Skin of body (tissue), 2 donors: ENCODE measurements around the gene ZNF638. TPM values are rescaled to one million over a fixed set of nuclear protein-coding genes. Genes with fewer than 3 reads are reported as not detected.
A peak's percentile ranks its signal among the peaks of the same experiment; 100 is the strongest.
"Not testable (repeated sequence)": the region's sequence is repeated elsewhere in the genome, so short reads cannot be mapped to it uniquely, and the experiment has no call there.

Experiments used
- DNase-seq: peaks from one replicate; lab custom pipeline; 2025; lab: John Stamatoyannopoulos, UW
- total RNA-seq: library from RNA; depleted of rRNA; stranded (reverse); fragments of >200 nt; gene quantifications from one replicate; pipeline ENCODE4 v1.2.3, GENCODE V29; 2014

ZNF638 gene, protein sequence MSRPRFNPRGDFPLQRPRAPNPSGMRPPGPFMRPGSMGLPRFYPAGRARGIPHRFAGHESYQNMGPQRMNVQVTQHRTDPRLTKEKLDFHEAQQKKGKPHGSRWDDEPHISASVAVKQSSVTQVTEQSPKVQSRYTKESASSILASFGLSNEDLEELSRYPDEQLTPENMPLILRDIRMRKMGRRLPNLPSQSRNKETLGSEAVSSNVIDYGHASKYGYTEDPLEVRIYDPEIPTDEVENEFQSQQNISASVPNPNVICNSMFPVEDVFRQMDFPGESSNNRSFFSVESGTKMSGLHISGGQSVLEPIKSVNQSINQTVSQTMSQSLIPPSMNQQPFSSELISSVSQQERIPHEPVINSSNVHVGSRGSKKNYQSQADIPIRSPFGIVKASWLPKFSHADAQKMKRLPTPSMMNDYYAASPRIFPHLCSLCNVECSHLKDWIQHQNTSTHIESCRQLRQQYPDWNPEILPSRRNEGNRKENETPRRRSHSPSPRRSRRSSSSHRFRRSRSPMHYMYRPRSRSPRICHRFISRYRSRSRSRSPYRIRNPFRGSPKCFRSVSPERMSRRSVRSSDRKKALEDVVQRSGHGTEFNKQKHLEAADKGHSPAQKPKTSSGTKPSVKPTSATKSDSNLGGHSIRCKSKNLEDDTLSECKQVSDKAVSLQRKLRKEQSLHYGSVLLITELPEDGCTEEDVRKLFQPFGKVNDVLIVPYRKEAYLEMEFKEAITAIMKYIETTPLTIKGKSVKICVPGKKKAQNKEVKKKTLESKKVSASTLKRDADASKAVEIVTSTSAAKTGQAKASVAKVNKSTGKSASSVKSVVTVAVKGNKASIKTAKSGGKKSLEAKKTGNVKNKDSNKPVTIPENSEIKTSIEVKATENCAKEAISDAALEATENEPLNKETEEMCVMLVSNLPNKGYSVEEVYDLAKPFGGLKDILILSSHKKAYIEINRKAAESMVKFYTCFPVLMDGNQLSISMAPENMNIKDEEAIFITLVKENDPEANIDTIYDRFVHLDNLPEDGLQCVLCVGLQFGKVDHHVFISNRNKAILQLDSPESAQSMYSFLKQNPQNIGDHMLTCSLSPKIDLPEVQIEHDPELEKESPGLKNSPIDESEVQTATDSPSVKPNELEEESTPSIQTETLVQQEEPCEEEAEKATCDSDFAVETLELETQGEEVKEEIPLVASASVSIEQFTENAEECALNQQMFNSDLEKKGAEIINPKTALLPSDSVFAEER (N-terminal part only)
- 257 TPM for total RNA-seq

DNA sequence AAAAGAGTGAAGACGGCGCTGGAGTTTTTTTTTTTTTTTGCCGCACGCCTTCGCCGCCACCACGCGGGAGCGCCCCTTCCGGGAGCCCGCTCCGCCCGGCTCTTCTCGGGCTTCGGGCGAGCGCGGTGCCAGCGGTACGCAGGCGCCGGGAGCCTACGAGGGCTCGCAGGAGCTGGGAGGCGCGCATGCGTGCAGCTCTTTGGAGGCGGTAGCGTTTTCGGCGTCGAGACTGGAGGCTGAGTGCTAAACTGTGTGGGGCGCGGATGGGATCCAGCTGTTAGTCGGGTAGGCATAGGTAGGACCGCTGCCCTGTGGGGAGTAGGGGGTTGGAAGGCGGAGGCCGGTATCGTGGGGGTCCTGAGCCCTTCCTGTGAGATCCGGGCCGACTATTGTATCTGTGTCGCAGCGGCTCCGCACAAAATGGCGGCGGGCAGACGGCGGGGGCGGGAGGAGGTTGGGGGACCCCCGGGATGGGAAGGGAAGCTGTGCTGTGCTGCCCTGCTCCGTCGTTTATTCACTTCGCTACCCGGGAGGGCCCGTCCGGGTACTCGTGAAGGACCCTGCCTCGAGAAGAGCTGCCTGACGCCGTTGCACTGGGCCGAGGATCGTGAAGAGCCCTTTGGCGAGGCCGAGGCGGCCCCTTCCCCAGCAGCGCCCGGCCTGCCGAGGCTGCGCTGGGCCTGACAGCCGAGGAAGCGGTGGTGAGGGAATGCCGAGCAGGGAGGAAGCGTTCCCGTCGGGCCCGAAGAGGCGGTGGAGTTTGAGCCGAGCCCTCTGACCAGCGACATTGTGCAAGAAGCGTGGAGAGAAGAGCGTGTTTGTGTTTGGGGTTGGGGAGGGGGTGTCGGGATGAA is at the start of gene ZNF638:
TSS of gene ZNF638 (plus strand) at position 202 of the 854 bp plus-strand sequence. CDS start 17,173 bp downstream, outside the sequence.
- peak; percentile 92 for DNase-seq

DNA sequence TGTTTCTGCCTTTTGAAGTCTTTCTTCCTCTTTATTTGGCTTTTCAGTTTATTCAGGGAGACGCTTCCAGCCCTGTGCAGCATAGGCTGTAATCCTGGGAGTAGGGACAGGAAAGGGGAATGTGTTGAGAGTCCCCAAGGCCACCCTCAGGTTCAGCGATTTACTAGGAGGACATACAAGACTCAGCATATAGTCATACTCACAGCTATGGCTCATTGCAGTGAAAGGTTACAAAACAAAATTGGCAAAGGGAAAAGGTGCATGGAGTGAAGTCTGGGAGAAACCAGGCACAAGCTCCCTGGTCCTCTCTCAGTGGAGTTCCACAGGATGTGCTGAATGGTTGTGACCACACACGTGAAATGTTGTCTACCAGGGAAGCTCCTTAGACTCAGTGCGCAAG is 49.6 kb upstream of the ZNF638 start:
- DNase-seq: no peak

DNA sequence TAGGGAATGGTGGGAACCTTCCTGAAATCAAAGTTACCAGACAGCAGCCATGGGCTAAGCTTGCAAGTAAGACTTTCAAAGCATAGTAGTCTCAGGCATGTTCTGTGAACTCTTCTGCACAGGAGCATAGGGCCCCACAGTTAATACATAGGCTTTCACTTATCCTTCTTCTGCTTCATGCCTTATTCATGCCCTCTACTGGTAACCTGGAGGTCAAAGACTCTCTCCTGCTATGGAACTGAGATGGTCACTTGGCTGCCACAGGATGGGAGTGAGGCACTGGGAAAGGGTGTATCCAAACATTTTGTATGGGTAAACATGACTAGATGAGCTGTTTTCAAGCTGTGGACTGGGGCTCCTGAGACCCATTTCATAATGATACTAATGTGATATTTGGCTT is 49.1 kb upstream of the ZNF638 start:
- DNase-seq: no peak

DNA sequence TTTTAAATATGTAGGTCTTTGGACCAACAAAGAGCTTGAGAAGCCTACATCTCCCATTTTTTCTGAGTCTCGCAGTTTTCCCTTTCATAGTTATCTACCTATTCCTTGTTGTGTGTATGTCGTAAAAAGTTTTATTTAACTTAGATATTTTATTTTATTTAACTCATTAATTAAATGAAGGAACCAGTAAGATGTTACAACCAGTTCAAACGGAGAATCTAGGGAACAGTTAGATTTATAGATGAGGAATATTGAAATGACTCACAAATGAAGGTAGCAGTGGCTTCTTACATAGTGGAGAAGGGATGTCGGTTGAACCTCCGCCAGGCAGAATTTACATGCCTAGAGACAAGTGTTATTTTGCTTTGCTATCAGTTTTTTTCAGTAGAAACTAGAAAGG is 48.5 kb upstream of the ZNF638 start:
- DNase-seq: no peak

DNA sequence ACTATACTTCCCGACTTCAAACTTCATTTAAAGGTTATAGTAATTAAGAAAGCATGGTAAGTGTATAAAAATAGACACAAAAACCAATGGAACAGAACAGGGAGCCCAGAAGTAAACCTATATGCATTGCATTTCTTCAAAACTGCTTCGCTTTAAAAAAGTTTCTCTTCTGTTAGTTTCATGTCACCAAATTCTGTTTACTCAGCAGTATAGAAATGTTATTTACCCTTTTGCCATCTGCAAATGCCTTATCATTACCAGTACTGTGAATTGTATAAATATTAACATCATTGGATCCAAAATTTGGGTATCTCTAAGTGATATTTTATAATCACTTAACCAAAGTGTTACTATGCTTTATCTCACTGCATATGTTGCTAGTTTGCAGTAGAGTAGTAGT is 45.9 kb upstream of the ZNF638 start:
- no peak for DNase-seq

DNA sequence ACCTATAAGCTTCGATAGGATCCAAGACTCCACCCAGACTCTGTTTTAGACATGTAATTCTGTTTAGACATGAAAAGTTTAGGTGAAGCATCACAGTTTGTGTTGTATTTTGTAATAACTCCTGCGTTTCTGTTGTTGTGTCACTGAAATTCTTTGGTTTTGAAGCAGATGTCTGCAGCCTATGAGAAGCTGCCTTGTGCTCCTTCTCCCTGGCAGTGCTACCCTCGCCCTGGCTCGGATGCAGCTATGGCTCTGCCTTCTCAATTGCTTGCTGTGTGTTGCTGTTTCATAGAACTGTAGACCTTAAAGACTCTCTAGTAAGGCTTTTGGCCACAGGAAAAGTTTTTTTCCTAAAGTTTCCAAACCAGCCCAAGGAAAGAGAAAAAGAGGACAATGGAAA is 40.2 kb upstream of the ZNF638 start:
- DNase-seq: no peak

DNA sequence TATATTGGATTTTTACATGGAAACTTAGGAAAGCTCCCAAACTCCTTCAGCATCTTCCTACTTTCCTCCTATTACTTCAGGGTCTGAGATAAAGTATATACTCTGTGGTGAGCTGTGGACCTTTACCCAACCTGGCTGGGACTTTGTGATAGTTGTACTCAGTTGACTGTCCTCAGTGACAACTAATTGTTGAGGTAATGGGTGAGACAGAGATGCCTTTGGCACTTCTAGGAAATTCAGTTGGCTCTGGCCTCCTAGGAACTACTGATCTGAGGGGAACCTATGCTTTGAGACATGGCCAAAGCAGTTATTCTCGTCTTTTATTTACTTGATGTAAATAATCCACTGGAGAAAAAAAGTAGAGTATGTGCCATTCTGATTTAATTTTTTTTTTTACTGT is 39.4 kb upstream of the ZNF638 start:
- no peak for DNase-seq

DNA sequence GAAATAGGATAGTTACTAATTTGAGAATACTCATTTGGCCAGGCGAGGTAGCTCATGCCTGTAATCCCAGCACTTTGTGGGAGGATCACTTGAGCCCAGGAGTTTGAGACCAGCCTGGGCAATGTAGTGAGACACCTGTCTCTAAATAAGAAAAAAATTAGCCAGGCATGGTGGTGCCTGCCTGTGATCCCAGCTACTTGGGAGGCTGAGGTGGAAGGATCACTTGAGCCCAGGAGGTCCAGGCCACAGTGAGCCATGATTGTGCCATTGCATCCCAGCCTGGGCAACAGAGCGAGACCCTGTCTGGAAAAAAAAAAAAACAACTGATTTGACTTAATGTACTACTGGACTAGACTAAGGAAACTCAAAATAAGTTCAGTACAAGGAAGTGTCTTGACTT is 32.7 kb upstream of the ZNF638 start:
- DNase-seq: no peak

DNA sequence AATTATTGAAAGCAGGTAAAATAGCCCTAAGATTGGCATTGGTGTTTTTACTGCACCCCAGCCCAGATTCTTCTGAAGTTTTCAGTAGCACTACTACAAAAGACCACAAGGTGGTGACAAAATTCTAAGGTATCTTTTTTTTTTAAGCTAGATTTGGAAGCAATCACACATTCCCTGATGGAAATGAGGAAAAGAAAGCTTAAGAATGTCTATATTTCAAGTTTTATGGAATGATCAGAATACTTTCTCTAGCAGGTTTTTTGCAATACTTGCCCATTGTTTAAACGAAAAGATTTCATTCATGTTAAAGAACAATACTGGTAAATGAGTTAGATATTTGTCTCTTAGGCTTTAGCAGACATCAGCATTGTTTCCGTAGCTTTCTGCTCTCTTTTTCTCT is 32.1 kb upstream of the ZNF638 start:
- DNase-seq: no peak

DNA sequence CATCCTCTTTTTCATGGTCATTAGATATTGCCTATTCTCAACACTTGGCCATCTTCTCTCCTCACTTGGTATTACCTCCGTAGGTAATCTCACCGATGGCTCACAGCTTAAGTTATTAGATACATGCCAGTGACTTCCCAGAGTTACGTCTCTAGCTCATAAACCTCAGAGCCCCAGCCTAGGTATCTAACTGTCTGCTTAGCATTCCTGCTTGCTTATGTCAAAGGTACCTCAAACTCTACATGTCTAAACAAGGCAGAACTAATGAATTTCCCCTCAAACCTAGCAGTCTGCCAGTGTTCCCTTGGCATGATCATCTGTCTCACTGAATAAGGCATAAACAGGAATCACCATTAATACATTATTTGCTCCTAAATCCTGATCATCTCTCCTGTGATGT is 27.7 kb upstream of the ZNF638 start:
- DNase-seq: no peak

DNA sequence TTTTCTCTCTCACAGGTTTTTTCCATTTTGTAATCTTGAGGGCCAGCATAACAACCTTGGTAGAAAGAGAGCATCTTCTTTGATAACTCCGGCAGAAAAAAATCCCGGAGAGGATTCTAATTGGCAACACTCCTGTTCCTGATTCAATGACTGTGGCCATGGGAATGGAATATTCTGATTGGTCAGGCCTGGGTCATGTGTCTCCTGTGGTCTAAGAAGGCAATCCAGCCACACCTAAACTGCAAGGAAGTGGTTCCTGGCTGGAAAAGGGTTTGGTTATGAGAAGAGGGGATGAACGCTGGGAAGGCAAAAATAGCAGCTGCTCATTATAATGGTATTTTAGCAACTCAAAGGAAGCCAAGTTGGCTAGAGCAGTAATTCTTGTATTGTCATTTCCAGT is 24.8 kb upstream of the ZNF638 start:
- DNase-seq: no peak

DNA sequence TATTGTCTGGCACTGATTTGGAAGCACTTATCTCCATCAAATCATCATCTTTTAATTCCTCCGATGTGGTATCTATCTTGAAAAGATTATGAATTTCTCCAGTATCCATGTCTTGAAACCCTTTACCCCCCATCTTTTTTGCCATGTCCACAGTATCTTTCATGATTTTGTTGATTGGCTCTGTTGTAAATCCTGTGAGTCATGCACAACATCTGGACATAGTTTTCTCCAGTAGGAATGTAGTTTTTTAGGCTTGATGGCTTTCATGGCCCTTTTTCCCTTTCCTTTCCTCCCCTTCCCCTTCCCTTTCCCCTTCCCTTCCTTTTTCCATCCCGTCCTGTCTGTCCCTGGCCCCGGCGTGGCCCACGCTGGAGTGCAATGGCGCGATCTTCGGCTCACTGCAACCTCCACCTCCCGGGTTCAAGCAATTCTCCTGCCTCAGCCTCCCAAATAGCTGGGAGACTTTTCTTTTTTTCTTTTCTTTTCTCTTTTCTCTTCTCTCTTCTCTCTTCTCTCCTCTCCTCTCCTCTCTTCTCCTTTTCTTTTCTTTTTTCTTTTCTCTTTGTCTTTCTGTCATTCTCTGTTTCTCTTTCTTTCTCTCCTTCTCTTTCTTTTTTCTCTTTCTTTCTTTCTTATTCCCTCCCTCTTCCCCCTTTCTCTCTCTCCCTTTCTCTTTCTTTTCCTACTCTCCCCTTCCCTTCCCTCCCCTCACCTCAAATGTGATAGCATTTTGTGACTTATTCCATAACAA is 18.4 kb upstream of the ZNF638 start:
- peak; percentile 10 for DNase-seq

DNA sequence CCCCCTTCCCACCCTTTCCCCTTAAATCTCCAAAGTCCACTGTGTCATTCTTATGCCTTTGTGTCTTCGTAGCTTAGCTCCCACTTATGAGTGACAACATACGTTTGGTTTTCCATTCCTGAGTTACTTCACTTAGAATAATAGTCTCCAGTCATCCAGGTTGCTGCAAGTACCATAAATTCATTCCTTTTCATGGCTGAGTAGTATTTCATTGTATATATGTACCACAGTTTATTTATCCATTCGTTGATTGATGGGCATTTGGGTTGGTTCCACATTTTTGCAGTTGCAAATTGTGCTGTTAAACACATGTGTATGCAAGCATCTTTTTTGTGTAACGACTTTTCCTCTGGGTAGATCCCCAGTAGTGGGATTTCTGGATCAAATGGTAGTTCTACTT is 14.5 kb upstream of the ZNF638 start:
- no peak for DNase-seq

DNA sequence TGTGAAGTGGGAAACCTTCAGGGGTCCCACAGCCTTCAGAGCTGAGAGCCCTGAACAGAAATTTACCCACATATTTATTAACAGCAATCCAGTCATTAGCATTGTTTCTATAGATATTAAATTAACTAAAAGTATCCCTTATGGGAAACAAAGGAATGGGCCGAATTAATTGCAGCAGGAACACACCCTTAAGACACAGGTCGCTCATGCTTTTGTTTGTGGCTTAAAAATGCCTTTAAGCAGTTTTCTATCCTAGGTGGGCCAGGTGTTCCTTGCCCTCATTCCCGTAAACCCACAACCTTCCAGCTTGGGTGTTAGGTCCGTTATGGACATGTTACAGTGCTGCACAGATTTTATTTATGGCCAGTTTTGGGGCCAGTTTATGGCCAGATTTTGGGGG is 13.7 kb upstream of the ZNF638 start:
- DNase-seq: not testable (repeated sequence)

DNA sequence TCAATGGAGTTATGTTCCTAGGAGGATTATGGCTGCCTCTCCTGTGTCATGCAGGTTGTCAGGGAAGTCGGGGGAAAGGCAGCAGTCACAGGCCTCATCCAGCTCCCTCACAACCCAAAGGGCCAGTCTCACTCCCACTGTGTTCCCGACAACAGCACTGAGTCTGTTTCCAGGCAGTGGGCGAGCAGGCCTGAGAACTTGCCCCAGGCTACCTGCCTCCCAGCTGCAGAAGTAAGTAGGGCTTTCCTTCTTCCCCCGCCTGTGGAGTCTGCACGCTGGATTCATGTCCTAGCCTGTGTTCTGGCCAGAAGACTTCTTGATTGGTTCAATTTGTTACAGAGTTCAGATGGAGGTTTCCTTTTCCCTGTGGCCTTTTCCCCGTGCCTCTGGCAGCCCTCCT is 8.2 kb upstream of the ZNF638 start:
- DNase-seq: no peak

DNA sequence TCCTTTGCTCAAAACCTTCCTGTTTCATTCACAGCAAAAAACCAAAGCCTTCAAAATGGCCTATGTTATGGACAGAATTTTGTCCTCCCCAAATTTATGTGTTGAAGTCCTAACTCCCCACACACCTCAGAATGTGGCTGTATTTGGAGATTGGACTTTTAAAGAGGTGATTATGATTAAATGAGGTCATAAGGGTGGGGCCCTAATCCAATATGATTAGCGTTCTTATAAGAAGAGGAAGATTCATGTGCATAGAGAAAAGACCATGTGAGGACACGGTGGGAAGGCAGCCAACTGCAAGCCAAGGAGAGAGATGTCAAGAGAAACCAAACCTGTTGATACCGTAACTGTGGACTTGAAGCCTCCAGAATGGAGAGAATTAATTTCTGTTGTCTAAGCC is 4.6 kb upstream of the ZNF638 start:
- DNase-seq: no peak

DNA sequence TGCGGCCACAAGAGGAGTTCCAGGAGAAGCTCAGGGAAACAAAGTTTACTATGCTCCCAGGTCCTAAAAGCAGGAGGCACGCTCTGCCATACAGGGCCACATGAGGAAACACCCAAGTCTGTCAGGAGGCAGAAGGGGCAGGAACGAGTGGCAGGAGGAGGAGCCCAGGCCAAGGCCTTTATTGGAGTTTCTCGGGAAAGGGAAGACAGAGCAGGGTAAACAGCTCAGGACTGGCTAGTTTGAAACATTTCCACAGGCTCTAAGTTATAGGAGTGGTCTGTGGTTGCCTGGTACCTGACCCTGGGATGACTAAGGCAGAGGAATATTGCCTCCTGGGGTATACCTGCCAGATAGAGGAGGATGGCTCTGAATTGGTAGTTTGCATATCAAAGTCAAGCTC is 3.7 kb upstream of the ZNF638 start:
- DNase-seq: no peak

DNA sequence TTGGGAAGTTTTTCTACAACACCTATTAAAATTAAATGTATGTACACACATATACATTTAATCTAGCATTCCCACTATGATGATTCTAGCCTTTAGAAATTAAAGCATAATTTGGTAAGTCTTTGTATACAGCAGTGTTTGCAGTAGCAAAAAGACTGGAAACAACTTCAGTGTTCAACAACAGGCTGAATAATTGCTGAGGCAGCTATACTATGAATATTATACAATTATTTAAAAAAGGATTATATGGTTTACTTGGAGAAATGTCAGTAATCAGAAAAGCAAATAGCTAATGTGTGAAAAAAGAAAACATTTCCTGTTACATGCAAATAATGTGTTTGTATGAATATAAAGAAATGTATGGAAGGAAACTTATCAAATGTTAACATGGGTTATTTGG is 1.4 kb upstream of the ZNF638 start:
- DNase-seq: no peak

DNA sequence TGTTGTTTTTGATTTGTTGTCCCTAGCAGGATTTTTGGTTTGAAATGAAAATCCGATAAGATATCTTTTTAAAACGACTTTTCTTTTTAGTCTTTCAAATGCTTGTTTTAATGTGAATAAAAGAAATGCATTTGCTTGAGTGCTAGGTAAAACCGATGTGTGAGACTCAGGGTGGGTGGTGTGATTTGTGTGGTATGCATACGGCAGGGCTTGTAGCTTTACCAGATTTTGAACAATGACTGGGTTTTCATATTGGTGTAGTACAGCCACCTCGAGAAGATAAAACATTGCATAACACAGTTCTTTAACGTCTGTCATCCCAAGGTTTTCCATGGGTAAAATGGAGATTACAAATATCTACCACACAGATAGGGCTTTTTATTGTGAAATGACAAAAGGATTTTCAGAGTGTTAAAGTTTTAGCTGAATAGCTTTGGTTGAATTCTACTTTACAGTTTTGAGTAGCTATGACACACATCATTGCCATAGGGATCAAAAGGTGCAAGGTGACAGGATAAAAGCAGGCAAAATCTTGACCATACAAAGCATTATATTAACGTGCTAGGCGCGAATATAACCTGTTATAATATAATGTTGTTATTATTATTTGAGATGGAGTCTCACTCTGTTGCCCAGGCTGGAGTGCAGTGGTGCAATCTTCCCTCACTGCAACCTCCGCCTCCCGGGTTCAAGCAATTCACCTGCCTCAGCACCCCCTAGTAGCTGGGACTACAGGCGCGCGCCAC is 824 bp upstream of the ZNF638 start:
- DNase-seq: no peak

DNA sequence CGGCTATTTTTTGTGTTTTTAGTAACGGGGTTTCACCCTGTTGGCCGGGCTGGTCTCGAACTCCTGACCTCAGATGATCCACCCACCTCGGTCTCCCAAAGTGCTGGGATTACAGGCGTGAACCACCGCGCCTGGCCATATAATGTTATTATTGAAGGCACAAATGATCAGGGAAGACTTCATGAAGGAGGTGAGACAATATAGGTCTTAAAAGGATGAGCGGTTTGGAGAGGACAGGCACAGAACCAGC is 326 bp upstream of the ZNF638 start:
- not testable (repeated sequence) for DNase-seq
